GM18526 (cell line): ENCODE results near the gene PLOD2.

Experiments
- POLR2A ChIP-seq: IDR thresholded peaks from 3 replicates; pipeline ENCODE4 v1.6.1; 2011; ENCODE audit not compliant: insufficient read length; ENCODE audit errors: extremely low read depth

Gene PLOD2

GRCh38 chr3:146130881-146131371 lies 30.1 kb downstream of the PLOD2 start:
- no peak for TF ChIP-seq POLR2A

GRCh38 chr3:146129750-146130149 lies 31.2 kb downstream of the PLOD2 start:
- TF ChIP-seq POLR2A: no peak

- no peak for TF ChIP-seq POLR2A
Observed at GRCh38 chr3:146128939-146129338, 32.0 kb downstream of the PLOD2 start.

- no peak for TF ChIP-seq POLR2A
Observed at GRCh38 chr3:146128179-146128578, 32.8 kb downstream of the PLOD2 start.

GRCh38 chr3:146125951-146126350 lies 35.0 kb downstream of the PLOD2 start:
- TF ChIP-seq POLR2A: no peak

GRCh38 chr3:146124126-146124801 lies 36.7 kb downstream of the PLOD2 start:
- no peak for TF ChIP-seq POLR2A

- TF ChIP-seq POLR2A: no peak
Observed at GRCh38 chr3:146117406-146118285, 43.3 kb downstream of the PLOD2 start.

- no peak for TF ChIP-seq POLR2A
Observed at GRCh38 chr3:146115619-146116018, 45.4 kb downstream of the PLOD2 start.

GRCh38 chr3:146111337-146111736 lies 49.6 kb downstream of the PLOD2 start:
- TF ChIP-seq POLR2A: no peak

- TF ChIP-seq POLR2A: no peak
Observed at GRCh38 chr3:146110161-146110560, 50.8 kb downstream of the PLOD2 start.

- no peak for TF ChIP-seq POLR2A
Observed at GRCh38 chr3:146106986-146107385, 54.0 kb downstream of the PLOD2 start.

- no peak for TF ChIP-seq POLR2A
Observed at GRCh38 chr3:146104068-146104467, 56.9 kb downstream of the PLOD2 start.

GRCh38 chr3:146102885-146103284 lies 58.1 kb downstream of the PLOD2 start:
- TF ChIP-seq POLR2A: no peak

- no peak for TF ChIP-seq POLR2A
Observed at GRCh38 chr3:146101538-146101937, 59.4 kb downstream of the PLOD2 start.

GRCh38 chr3:146100825-146101444 lies 60.0 kb downstream of the PLOD2 start:
- TF ChIP-seq POLR2A: no peak

GRCh38 chr3:146100180-146100579 lies 60.8 kb downstream of the PLOD2 start:
- no peak for TF ChIP-seq POLR2A

GRCh38 chr3:146099316-146099715 lies 61.7 kb downstream of the PLOD2 start:
- no peak for TF ChIP-seq POLR2A
